ENCODE data around the gene MIPOL1.

DNA sequence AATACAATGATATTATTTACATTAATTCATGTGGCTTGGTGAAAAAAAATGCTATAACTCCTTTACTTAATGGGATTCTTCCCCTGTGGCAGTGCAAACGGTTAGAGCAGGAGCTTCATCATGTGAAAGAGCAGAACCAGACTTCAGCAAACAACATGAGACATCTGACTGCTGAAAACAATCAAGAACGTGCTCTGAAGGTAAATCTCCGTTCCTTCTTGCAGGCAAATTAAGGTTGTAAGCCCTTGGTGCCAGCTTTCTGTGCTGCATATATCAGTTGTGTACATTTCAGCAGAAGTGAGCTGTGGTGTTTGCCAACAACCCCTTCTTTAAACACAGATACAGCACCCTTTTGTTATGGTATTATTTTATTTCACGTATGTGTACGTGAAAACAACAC lies 171.7 kb downstream of the MIPOL1 start:
- TF ChIP-seq EP300 (IDR thresholded peaks at IDR 0.05) (no peak), CTCF (IDR thresholded peaks at IDR 0.05) (no peak)

All from tibial nerve (tissue), 4 donors.